Endothelial cell of umbilical vein (primary cell): Measurements from ENCODE around the gene SORT1. TPM values are rescaled to one million over a fixed set of nuclear protein-coding genes. Genes with fewer than 3 reads are reported as not detected.

ENCODE experiments used
- BruUV-seq: library from RNA; stranded (reverse); fragments of 400-500 nt; replicated peaks from 2 replicates; lab custom pipeline; 2021; lab: Mats Ljungman, UMichigan
- CTCF ChIA-PET: fragments of 300-600, 350-600 bp; sonication (Branson Sonifier 250); formaldehyde crosslinking; loops from one replicate; lab custom pipeline; 2021; ENCODE audit warnings: antibody characterized with exemption, inconsistent platforms; lab: Charles Lee
- POLR2A ChIA-PET: fragments of 300-600, 350-600 bp; sonication (Branson Sonifier 250); formaldehyde crosslinking; loops from one replicate; lab custom pipeline; 2021; ENCODE audit warnings: antibody characterized with exemption, inconsistent platforms; lab: Charles Lee
- DNase-seq: peaks from one replicate; pipeline ENCODE4 v3.0.0-alpha.2; 2011; ENCODE audit warnings: low read depth, low spot score
- FAIRE-seq: peaks from 2 replicates; lab custom pipeline; 2011; peaks lifted over from hg19 to GRCh38; lab: Jason Lieb, UNC
- H2AFZ ChIP-seq: 2 replicates; pipeline ENCODE4 v1.6.0; 2012; ENCODE audit warnings: low read depth, low read length, control low read depth, inconsistent platforms
- H3K27ac ChIP-seq: 2 replicates; pipeline ENCODE4 v1.5.1; 2011; ENCODE audit warnings: low read depth, mild to moderate bottlenecking, control low read depth, low read length, moderate library complexity; ENCODE audit not compliant: insufficient read depth
- H3K27me3 ChIP-seq, 2 experiments: 2 replicates each; pipeline versions ENCODE4 v1.6.0 to v1.6.1; 2011; ENCODE audit warnings: low read length in 2 of 2, mixed read lengths in 1 of 2; ENCODE audit not compliant: control insufficient read depth in 2 of 2, insufficient read depth in 2 of 2
- H3K36me3 ChIP-seq, 2 experiments: 2 replicates in 1 of 2; 3 replicates in 1 of 2; pipeline ENCODE4 v1.5.1; 2011; ENCODE audit warnings: low read length in 2 of 2, mild to moderate bottlenecking in 1 of 2, moderate library complexity in 1 of 2; ENCODE audit not compliant: control insufficient read depth in 2 of 2, insufficient read depth in 2 of 2; ENCODE audit errors: extremely low read depth in 1 of 2
- H3K4me1 ChIP-seq: 3 replicates; pipeline ENCODE4 v1.5.1; 2011; ENCODE audit warnings: mild to moderate bottlenecking, low read length; ENCODE audit not compliant: control insufficient read depth, insufficient read depth; ENCODE audit errors: extremely low read depth
- H3K4me2 ChIP-seq: 2 replicates; pipeline ENCODE4 v1.6.1; 2011; ENCODE audit warnings: low read length, control low read depth, mixed read lengths; ENCODE audit not compliant: insufficient read depth
- H3K4me3 ChIP-seq, 3 experiments: fragments of 200-600 bp in 1 of 3; sonication (generic), shearing (Covaris generic) in 1 of 3; replicated peaks in 1 of 3; 2 replicates each; pipeline ENCODE4 v1.5.1; 2011 to 2016; ENCODE audit warnings: control low read depth in 3 of 3, low read length in 3 of 3, mild to moderate bottlenecking in 2 of 3, inconsistent platforms in 1 of 3, low read depth in 1 of 3, moderate library complexity in 1 of 3; ENCODE audit not compliant: insufficient read depth in 1 of 3
- H3K79me2 ChIP-seq: 2 replicates; pipeline ENCODE4 v1.6.0; 2012; ENCODE audit warnings: low read length, inconsistent platforms; ENCODE audit not compliant: control insufficient read depth, insufficient read depth
- H3K9ac ChIP-seq: replicated peaks from 2 replicates; pipeline ENCODE3; 2011; ENCODE audit warnings: low read length, control low read depth; ENCODE audit not compliant: insufficient read depth; ENCODE audit errors: extremely low read depth
- H3K9me1 ChIP-seq: replicated peaks from 3 replicates; pipeline ENCODE4 v1.6.0; 2011; ENCODE audit warnings: mild to moderate bottlenecking, low read length; ENCODE audit not compliant: control insufficient read depth, insufficient read depth; ENCODE audit errors: extremely low read depth
- H3K9me3 ChIP-seq: replicated peaks from 2 replicates; pipeline ENCODE4 v1.5.1; 2012; ENCODE audit warnings: low read length, inconsistent platforms; ENCODE audit not compliant: control insufficient read depth, insufficient read depth
- H4K20me1 ChIP-seq: replicated peaks from 2 replicates; pipeline ENCODE3; 2011; ENCODE audit warnings: mild to moderate bottlenecking, low read length; ENCODE audit not compliant: control insufficient read depth, insufficient read depth; ENCODE audit errors: extremely low read depth
- CTCF ChIP-seq, 2 donors: IDR thresholded peaks; 1 replicate in 1 of 2; 2 replicates in 1 of 2; pipeline ENCODE4 v1.5.1; 2011; ENCODE audit warnings: low read length in 2 of 2, mild to moderate bottlenecking in 2 of 2, moderate library complexity in 2 of 2, control low read depth in 1 of 2, inconsistent platforms in 1 of 2, low read depth in 1 of 2; ENCODE audit not compliant: insufficient read depth in 1 of 2; ENCODE audit errors: extremely low read depth in 1 of 2
- EZH2 ChIP-seq: IDR thresholded peaks from 2 replicates; pipeline ENCODE4 v1.6.1; 2012; ENCODE audit warnings: borderline replicate concordance, low read depth, mild to moderate bottlenecking, moderate library complexity, low read length, inconsistent platforms; ENCODE audit not compliant: severe bottlenecking
- FOS ChIP-seq: IDR thresholded peaks from 2 replicates; pipeline ENCODE4 v1.6.1; 2011; ENCODE audit warnings: mild to moderate bottlenecking, low read length, moderate library complexity, borderline replicate concordance; ENCODE audit not compliant: insufficient read depth
- GATA2 ChIP-seq: IDR thresholded peaks from 2 replicates; pipeline ENCODE4 v1.7.0; 2011; ENCODE audit warnings: low read depth, mild to moderate bottlenecking, moderate library complexity, mixed read lengths, low read length; ENCODE audit not compliant: insufficient read length, insufficient read depth
- JUN ChIP-seq: IDR thresholded peaks from 2 replicates; pipeline ENCODE4 v1.6.1; 2011; ENCODE audit warnings: borderline replicate concordance, low read depth; ENCODE audit not compliant: insufficient read length, insufficient read depth
- MAX ChIP-seq: IDR thresholded peaks from 2 replicates; pipeline ENCODE4 v1.6.1; 2011; ENCODE audit not compliant: insufficient read depth, insufficient read length
- MYC ChIP-seq: IDR thresholded peaks from one replicate; pipeline ENCODE4 v1.6.1; 2011; ENCODE audit warnings: mild to moderate bottlenecking, low read depth, low read length
- POLR2A ChIP-seq: IDR thresholded peaks from 2 replicates; pipeline ENCODE4 v1.6.1; 2012; ENCODE audit warnings: low read depth, mild to moderate bottlenecking, control low read depth, low read length
- POLR2AphosphoS5 ChIP-seq: IDR thresholded peaks from 2 replicates; pipeline ENCODE4 v1.6.1; 2012; ENCODE audit warnings: low read depth, mild to moderate bottlenecking, control low read depth, low read length, moderate library complexity; ENCODE audit not compliant: insufficient read depth
- dilution Hi-C: fragments of 300-500 bp; cut with MboI; formaldehyde crosslinking; loops from one replicate; pipeline ENCODE4 v1.15.0; 2019; ENCODE audit warnings: low sequenced_read_pairs; ENCODE audit not compliant: extremely low pct_ligation_motif_present
- intact Hi-C: fragments of 100-400 bp; cut with micrococcal nuclease; formaldehyde crosslinking; loops from one replicate; pipeline ENCODE4 v1.10.0; 2022
- polyA plus RNA-seq, 4 experiments: library from polyadenylated mRNA; depleted of rRNA in 3 of 4; stranded (reverse) in 3 of 4; unstranded in 1 of 4; fragments of >200 nt; gene quantifications; 2 replicates each; pipeline versions ENCODE4 v1.2.1 to v1.2.3, GENCODE V29; 2011 to 2012; ENCODE audit warnings: missing spikeins in 1 of 4
- total RNA-seq: library from RNA; stranded (reverse); gene quantifications from 2 replicates; pipeline ENCODE4 v1.2.3, GENCODE V29; 2021

Gene SORT1
- total and polyA plus RNA-seq, 2 donors (not counting 3 experiments of a cell fraction or from before 2014, with no cell fraction given) = 6.8 to 17.8 TPM

- peak overlapping the region; percentile 63 to 89 (median 86) for H3K4me3 ChIP-seq
- dilution Hi-C loops (no loop called here), intact Hi-C loops (loop anchor here (2.0 kb wide), 1 partner anchor 912 kb away; the partner anchor contains the start of gene RBM15)
- H3K36me3 ChIP-seq = no peaks in the 10 kb centered on the region
- H3K4me2 ChIP-seq = peak overlapping the region; percentile 85
- ChIA-PET POLR2A (interaction anchor here (0.7 kb wide), 1 partner anchor 177 kb away, joined by 4 read pairs; no protein-coding TSS in a partner anchor), CTCF (interaction anchor here (3.6 kb wide), 1 partner anchor 105 kb away, joined by 29 read pairs; no protein-coding TSS in a partner anchor)
- no TSS peak for BruUV-seq
- peak overlapping the region; percentile 79 for H2AFZ ChIP-seq
- no peaks in the 10 kb centered on the region for H4K20me1 ChIP-seq
- no peaks in the 10 kb centered on the region for H3K27me3 ChIP-seq
- TF ChIP-seq EZH2 = no peak
- TF ChIP-seq JUN = no peak
- no peak for TF ChIP-seq POLR2A
- no peak for TF ChIP-seq POLR2AphosphoS5
- no peak for TF ChIP-seq FOS
- TF ChIP-seq GATA2 = no peak
- TF ChIP-seq CTCF (IDR thresholded peaks at IDR 0.05; ENCODE audit: extremely low read depth in 1 of 2, insufficient read depth in 1 of 2, low read depth in 1 of 2, low read length in 2 of 2) = no peak
- no peak for TF ChIP-seq MAX
- no peak for TF ChIP-seq MYC
- H3K9me1 ChIP-seq = no peaks in the 10 kb centered on the region
- DNase-seq (no peak), FAIRE-seq (no peak)
- peaks cover 15% of the 10 kb centered on the region for H3K4me1 ChIP-seq
- peak overlapping the region; percentile 65 for H3K9ac ChIP-seq
- no peaks in the 10 kb centered on the region for H3K9me3 ChIP-seq
- H3K79me2 ChIP-seq = peaks cover 36% of the 10 kb centered on the region
- no peak overlapping the region for H3K27ac ChIP-seq
These were observed 29.4 kb upstream of the SORT1 start for GRCh38 chr1:109427171-109427467.
